Stomach (tissue), 4 donors: ENCODE data around the gene HECW1.

Experiments
- CTCF ChIP-seq, 7 experiments: fragments of 450-650 bp in 4 of 7; fragments of 200-600 bp in 3 of 7; sonication (generic) in 3 of 7; IDR thresholded peaks; one replicate each; pipeline ENCODE4 v1.5.1; 2016 to 2019; ENCODE audit warnings: antibody characterized with exemption in 7 of 7, control low read depth in 2 of 7, mild to moderate bottlenecking in 1 of 7
- EP300 ChIP-seq: sonication (generic); formaldehyde crosslinking; IDR thresholded peaks from one replicate; pipeline ENCODE4 v1.6.1; 2017; ENCODE audit warnings: antibody characterized with exemption
- POLR2A ChIP-seq, 4 donors: fragments of 450-650 bp; IDR thresholded peaks; one replicate each; pipeline ENCODE4 v1.6.1; 2016; ENCODE audit warnings: antibody characterized with exemption in 4 of 4, control low read depth in 2 of 4, mild to moderate bottlenecking in 1 of 4, moderate library complexity in 1 of 4
- POLR2AphosphoS5 ChIP-seq, 3 donors: sonication (generic); formaldehyde crosslinking; IDR thresholded peaks; one replicate each; pipeline ENCODE4 v1.6.1; 2016; ENCODE audit warnings: antibody characterized with exemption in 3 of 3

GRCh38 chr7:43417455-43417854 lies 305.0 kb downstream of the HECW1 start:
- TF ChIP-seq CTCF (IDR thresholded peaks at IDR 0.05), result no peak
- TF ChIP-seq POLR2A (IDR thresholded peaks at IDR 0.05), result no peak
- no peak for TF ChIP-seq POLR2AphosphoS5 (IDR thresholded peaks at IDR 0.05)
- no peak for TF ChIP-seq EP300
